ENCODE measurements around the gene FAM3A.

DNA sequence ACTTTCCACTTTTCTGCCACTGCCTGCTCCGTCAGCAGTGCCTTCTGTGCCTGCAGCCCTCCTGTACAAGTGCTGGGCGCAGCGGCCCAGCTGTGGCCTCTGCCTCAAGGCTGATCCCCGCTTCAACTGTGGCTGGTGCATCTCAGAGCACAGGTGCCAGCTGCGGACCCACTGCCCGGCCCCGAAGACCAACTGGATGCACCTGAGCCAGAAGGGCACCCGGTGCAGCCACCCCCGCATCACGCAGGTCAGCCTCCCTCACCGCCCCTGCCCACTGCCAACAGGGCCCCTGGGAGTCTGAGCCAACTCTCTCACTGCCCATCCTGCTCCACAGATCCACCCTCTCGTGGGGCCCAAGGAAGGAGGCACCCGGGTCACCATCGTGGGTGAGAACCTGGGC lies 50.4 kb downstream of the FAM3A start:
- TF ChIP-seq, protein P1, sequence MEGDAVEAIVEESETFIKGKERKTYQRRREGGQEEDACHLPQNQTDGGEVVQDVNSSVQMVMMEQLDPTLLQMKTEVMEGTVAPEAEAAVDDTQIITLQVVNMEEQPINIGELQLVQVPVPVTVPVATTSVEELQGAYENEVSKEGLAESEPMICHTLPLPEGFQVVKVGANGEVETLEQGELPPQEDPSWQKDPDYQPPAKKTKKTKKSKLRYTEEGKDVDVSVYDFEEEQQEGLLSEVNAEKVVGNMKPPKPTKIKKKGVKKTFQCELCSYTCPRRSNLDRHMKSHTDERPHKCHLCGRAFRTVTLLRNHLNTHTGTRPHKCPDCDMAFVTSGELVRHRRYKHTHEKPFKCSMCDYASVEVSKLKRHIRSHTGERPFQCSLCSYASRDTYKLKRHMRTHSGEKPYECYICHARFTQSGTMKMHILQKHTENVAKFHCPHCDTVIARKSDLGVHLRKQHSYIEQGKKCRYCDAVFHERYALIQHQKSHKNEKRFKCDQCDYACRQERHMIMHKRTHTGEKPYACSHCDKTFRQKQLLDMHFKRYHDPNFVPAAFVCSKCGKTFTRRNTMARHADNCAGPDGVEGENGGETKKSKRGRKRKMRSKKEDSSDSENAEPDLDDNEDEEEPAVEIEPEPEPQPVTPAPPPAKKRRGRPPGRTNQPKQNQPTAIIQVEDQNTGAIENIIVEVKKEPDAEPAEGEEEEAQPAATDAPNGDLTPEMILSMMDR (conservative IDR thresholded peaks at IDR 0.05; ENCODE audit: low read length) = no peak
- TF ChIP-seq EZH2phosphoT487 (IDR thresholded peaks at IDR 0.05; ENCODE audit: borderline replicate concordance, low read depth, low read length) = no peak
